Body of pancreas (tissue), 4 donors: ENCODE measurements around the gene IFT27.

Source experiments
- POLR2A ChIP-seq, 3 donors: fragments of 450-650 bp; IDR thresholded peaks; one replicate each; pipeline ENCODE4 v1.6.1; 2016; ENCODE audit warnings: antibody characterized with exemption in 3 of 3, mild to moderate bottlenecking in 2 of 3
- TF ChIP-seq, protein P1 (sequence below), 7 experiments: fragments of 450-650 bp in 4 of 7; fragments of 200-600 bp in 3 of 7; sonication (generic) in 3 of 7; IDR thresholded peaks; one replicate each; pipeline ENCODE4 v1.5.1; 2016 to 2019; ENCODE audit warnings: antibody characterized with exemption in 7 of 7

DNA sequence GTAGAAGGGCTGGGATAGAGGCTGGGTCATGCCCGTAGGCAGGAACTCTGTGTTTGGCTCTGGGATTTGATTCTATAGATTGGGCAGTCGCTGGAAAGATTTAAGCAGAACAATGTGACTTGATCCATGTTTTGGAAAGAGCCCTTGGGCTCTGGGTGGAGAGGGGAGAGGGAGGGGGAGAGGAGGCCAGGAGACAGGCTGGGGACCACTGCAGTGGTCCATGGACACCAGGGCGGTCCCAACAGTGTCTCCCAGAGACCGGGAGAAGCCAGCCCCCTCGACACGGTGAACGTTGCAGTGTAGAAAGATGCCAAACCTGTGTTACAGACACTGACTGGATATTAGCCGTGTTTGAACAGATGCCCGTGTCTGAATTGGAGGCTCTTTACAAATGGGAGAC is 21.5 kb upstream of the IFT27 start:
- no peak for TF ChIP-seq POLR2A (IDR thresholded peaks at IDR 0.05)
- TF ChIP-seq, protein P1, sequence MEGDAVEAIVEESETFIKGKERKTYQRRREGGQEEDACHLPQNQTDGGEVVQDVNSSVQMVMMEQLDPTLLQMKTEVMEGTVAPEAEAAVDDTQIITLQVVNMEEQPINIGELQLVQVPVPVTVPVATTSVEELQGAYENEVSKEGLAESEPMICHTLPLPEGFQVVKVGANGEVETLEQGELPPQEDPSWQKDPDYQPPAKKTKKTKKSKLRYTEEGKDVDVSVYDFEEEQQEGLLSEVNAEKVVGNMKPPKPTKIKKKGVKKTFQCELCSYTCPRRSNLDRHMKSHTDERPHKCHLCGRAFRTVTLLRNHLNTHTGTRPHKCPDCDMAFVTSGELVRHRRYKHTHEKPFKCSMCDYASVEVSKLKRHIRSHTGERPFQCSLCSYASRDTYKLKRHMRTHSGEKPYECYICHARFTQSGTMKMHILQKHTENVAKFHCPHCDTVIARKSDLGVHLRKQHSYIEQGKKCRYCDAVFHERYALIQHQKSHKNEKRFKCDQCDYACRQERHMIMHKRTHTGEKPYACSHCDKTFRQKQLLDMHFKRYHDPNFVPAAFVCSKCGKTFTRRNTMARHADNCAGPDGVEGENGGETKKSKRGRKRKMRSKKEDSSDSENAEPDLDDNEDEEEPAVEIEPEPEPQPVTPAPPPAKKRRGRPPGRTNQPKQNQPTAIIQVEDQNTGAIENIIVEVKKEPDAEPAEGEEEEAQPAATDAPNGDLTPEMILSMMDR (IDR thresholded peaks at IDR 0.05): no peak
